ENCODE data around the gene BTNL9. TPM values are rescaled to one million over a fixed set of nuclear protein-coding genes. Genes with fewer than 3 reads are reported as not detected.

The BTNL9 gene
- total RNA-seq, 4 donors from 2014 or later = 7.5 to 18.6 (median 15.0) TPM

DNA sequence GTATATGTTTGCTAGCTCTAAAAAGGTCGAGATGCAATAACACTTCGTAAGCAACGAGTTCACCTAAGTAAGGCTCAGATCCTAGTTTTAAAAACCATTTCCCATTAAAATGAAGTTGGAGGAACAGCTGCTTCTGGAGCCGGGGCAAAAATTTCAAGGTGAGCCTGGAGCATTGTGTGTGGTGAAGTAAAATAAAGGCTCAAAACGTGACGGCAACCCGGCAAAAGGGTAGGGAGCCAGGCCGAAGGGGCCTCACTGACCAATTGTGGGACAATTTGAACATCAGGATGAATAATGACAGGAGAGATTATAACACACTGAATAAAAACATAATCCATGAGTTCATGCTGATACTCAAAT is 20.1 kb downstream of the BTNL9 start:
- H3K36me3 ChIP-seq = no peaks in the 10 kb centered on the region
- H3K27ac ChIP-seq = no peak overlapping the region
- TF ChIP-seq POLR2AphosphoS5 (IDR thresholded peaks at IDR 0.05) (no peak), EP300 (IDR thresholded peaks at IDR 0.05) (no peak), POLR2A (IDR thresholded peaks at IDR 0.05) (no peak)
- TF ChIP-seq, protein P1, sequence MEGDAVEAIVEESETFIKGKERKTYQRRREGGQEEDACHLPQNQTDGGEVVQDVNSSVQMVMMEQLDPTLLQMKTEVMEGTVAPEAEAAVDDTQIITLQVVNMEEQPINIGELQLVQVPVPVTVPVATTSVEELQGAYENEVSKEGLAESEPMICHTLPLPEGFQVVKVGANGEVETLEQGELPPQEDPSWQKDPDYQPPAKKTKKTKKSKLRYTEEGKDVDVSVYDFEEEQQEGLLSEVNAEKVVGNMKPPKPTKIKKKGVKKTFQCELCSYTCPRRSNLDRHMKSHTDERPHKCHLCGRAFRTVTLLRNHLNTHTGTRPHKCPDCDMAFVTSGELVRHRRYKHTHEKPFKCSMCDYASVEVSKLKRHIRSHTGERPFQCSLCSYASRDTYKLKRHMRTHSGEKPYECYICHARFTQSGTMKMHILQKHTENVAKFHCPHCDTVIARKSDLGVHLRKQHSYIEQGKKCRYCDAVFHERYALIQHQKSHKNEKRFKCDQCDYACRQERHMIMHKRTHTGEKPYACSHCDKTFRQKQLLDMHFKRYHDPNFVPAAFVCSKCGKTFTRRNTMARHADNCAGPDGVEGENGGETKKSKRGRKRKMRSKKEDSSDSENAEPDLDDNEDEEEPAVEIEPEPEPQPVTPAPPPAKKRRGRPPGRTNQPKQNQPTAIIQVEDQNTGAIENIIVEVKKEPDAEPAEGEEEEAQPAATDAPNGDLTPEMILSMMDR (IDR thresholded peaks at IDR 0.05) = no peak
- no peak overlapping the region for H3K4me3 ChIP-seq
- H3K27me3 ChIP-seq = peaks cover 96% of the 10 kb centered on the region
- H3K9me3 ChIP-seq = no peaks in the 10 kb centered on the region
- H3K4me1 ChIP-seq = peaks cover 0 to 9% (median 0%) of the 10 kb centered on the region in 3 donors
- 60 to 70% methylated on average over 8 of the region's 8 CpGs for WGBS, 2 donors (ENCODE audit: low coverage in 1 of 2)
- no peak for ATAC-seq

- no peak for ATAC-seq
- WGBS, 2 donors (ENCODE audit: low coverage in 1 of 2) = 88 to 94% methylated on average over 2 to 5 of the region's 5 CpGs
- H3K9me3 ChIP-seq = peaks cover 0 to 1% (median 0%) of the 10 kb centered on the region in 3 donors
- peaks cover 96% of the 10 kb centered on the region for H3K27me3 ChIP-seq
- TF ChIP-seq EP300 (IDR thresholded peaks at IDR 0.05) (no peak), POLR2A (IDR thresholded peaks at IDR 0.05) (no peak), POLR2AphosphoS5 (IDR thresholded peaks at IDR 0.05) (no peak)
- TF ChIP-seq, protein P1 (IDR thresholded peaks at IDR 0.05) = no peak
- no peaks in the 10 kb centered on the region for H3K36me3 ChIP-seq
- no peak overlapping the region for H3K4me3 ChIP-seq
- peaks cover 0 to 9% (median 0%) of the 10 kb centered on the region in 3 donors for H3K4me1 ChIP-seq
- no peak overlapping the region for H3K27ac ChIP-seq
Measured at GRCh38 chr5:181060924-181061323, 20.9 kb downstream of the BTNL9 start.

- Histone ChIP-seq H3K4me1 (peaks cover 0 to 9% (median 0%) of the 10 kb centered on the region in 3 donors), H3K27me3 (peaks cover 96% of the 10 kb centered on the region), H3K4me3 (no peak overlapping the region), H3K36me3 (no peaks in the 10 kb centered on the region), H3K9me3 (peaks cover 0 to 7% (median 0%) of the 10 kb centered on the region in 3 donors), H3K27ac (no peak overlapping the region)
- no peak for TF ChIP-seq POLR2AphosphoS5 (IDR thresholded peaks at IDR 0.05)
- ATAC-seq = no peak
- 50 to 59% methylated on average over 10 to 13 of the region's 14 CpGs for WGBS, 2 donors (ENCODE audit: low coverage in 1 of 2)
Measured at GRCh38 chr5:181061645-181062044, 21.6 kb downstream of the BTNL9 start.

GRCh38 chr5:181062631-181063030 is 22.6 kb downstream of the BTNL9 start:
- H3K36me3 ChIP-seq = no peaks in the 10 kb centered on the region
- WGBS, 2 donors (ENCODE audit: low coverage in 1 of 2) = 67 to 76% methylated on average over 6 of the region's 6 CpGs
- H3K27me3 ChIP-seq = peaks cover 94% of the 10 kb centered on the region
- TF ChIP-seq POLR2AphosphoS5 (IDR thresholded peaks at IDR 0.05) (no peak), EP300 (IDR thresholded peaks at IDR 0.05) (no peak)
- peaks cover 0 to 7% (median 0%) of the 10 kb centered on the region in 3 donors for H3K9me3 ChIP-seq
- H3K4me3 ChIP-seq = no peak overlapping the region
- H3K27ac ChIP-seq = no peak overlapping the region
- ATAC-seq = no peak
- peaks cover 0 to 9% (median 0%) of the 10 kb centered on the region in 3 donors for H3K4me1 ChIP-seq

GRCh38 chr5:181063514-181063913 is 23.4 kb downstream of the BTNL9 start:
- H3K27me3 ChIP-seq = peaks cover 92% of the 10 kb centered on the region
- H3K27ac ChIP-seq = no peak overlapping the region
- peaks cover 0 to 9% (median 0%) of the 10 kb centered on the region in 3 donors for H3K4me1 ChIP-seq
- peaks cover 0 to 7% (median 0%) of the 10 kb centered on the region in 3 donors for H3K9me3 ChIP-seq
- no peak overlapping the region for H3K4me3 ChIP-seq
- H3K36me3 ChIP-seq = no peaks in the 10 kb centered on the region
- TF ChIP-seq, protein P1 (IDR thresholded peaks at IDR 0.05) = no peak
- WGBS, 2 donors (ENCODE audit: low coverage in 1 of 2) = 87 to 90% methylated on average over 2 to 8 of the region's 8 CpGs
- ATAC-seq = no peak

- WGBS, 2 donors (ENCODE audit: low coverage in 1 of 2) = 77 to 83% methylated on average over 3 to 5 of the region's 7 CpGs
- TF ChIP-seq EP300 (IDR thresholded peaks at IDR 0.05) = no peak
- Histone ChIP-seq H3K4me3 (no peak overlapping the region), H3K4me1 (no peaks in the 10 kb centered on the region), H3K27me3 (peaks cover 92% of the 10 kb centered on the region), H3K27ac (no peak overlapping the region), H3K36me3 (no peaks in the 10 kb centered on the region), H3K9me3 (peaks cover 0 to 11% (median 0%) of the 10 kb centered on the region in 3 donors)
- ATAC-seq = no peak
Measured at GRCh38 chr5:181064987-181065386, 24.9 kb downstream of the BTNL9 start.
